ENCODE measurements around the gene CELSR2.

Gene CELSR2

GRCh38 chr1:109307274-109308021, 58.1 kb downstream of the CELSR2 start:
- TF ChIP-seq CTCF (IDR thresholded peaks at IDR 0.05; ENCODE audit: low read depth, low read length), result no peak

GRCh38 chr1:109309347-109309746, 60.0 kb downstream of the CELSR2 start:
- H3K4me3 ChIP-seq (ENCODE audit: low read depth, low read length), result no peak overlapping the region
- no peak for TF ChIP-seq CTCF (IDR thresholded peaks at IDR 0.05; ENCODE audit: low read depth, low read length)

More at GRCh38 chr1:109307274-109308021, 58.1 kb downstream of the CELSR2 start:
- H3K4me3 ChIP-seq (ENCODE audit: low read depth, low read length), result no peak overlapping the region

- no peak for TF ChIP-seq CTCF (IDR thresholded peaks at IDR 0.05; ENCODE audit: low read depth, low read length)
- H3K4me3 ChIP-seq (ENCODE audit: low read depth, low read length), result no peak overlapping the region
These were observed 62.9 kb downstream of the CELSR2 start for GRCh38 chr1:109312246-109312645.

- no peak for TF ChIP-seq CTCF (IDR thresholded peaks at IDR 0.05; ENCODE audit: low read depth, low read length)
- no peak overlapping the region for H3K4me3 ChIP-seq (ENCODE audit: low read depth, low read length)
These were observed 63.8 kb downstream of the CELSR2 start for GRCh38 chr1:109312978-109313775.

GRCh38 chr1:109314795-109315194, 65.5 kb downstream of the CELSR2 start:
- TF ChIP-seq CTCF (IDR thresholded peaks at IDR 0.05; ENCODE audit: low read depth, low read length), result no peak

GRCh38 chr1:109315288-109315687, 65.9 kb downstream of the CELSR2 start:
- no peak overlapping the region for H3K4me3 ChIP-seq (ENCODE audit: low read depth, low read length)
- TF ChIP-seq CTCF (IDR thresholded peaks at IDR 0.05; ENCODE audit: low read depth, low read length), result no peak

More at GRCh38 chr1:109314795-109315194, 65.5 kb downstream of the CELSR2 start:
- no peak overlapping the region for H3K4me3 ChIP-seq (ENCODE audit: low read depth, low read length)

- no peak overlapping the region for H3K4me3 ChIP-seq (ENCODE audit: low read depth, low read length)
- TF ChIP-seq CTCF (IDR thresholded peaks at IDR 0.05; ENCODE audit: low read depth, low read length), result no peak
These were observed 67.2 kb downstream of the CELSR2 start for GRCh38 chr1:109316506-109316905.
